Activated CD4-positive, alpha-beta memory T cell treated with anti-CD3 and anti-CD28 coated beads, Interleukin-2, amount 10 ng/mL, durations not matched to agents 7 days and 5 days (primary cell): ENCODE measurements around the gene XPO6. TPM values are rescaled to one million over a fixed set of nuclear protein-coding genes. Genes with fewer than 3 reads are reported as not detected.

ENCODE experiments used
- CTCF ChIA-PET: fragments of 350-600 bp; sonication (Branson Sonifier 250); formaldehyde crosslinking; loops from one replicate; lab custom pipeline; 2021; ENCODE audit warnings: antibody characterized with exemption, inconsistent platforms; lab: Charles Lee
- POLR2A ChIA-PET: fragments of 350-600 bp; sonication (Branson Sonifier 250); formaldehyde crosslinking; loops from one replicate; lab custom pipeline; 2021; ENCODE audit warnings: antibody characterized with exemption; lab: Charles Lee
- DNase-seq: peaks from one replicate; pipeline ENCODE4 v3.0.0-alpha.2; 2020
- H3K27ac Mint-ChIP-seq: one replicate; pipeline ENCODE4 v1.8.0; 2021; ENCODE audit warnings: mild to moderate bottlenecking, mixed read lengths
- H3K27me3 Mint-ChIP-seq: one replicate; pipeline ENCODE4 v1.8.0; 2021; ENCODE audit warnings: mixed read lengths
- H3K36me3 Mint-ChIP-seq: one replicate; pipeline ENCODE4 v1.8.0; 2021; ENCODE audit warnings: low read depth, mixed read lengths
- H3K4me1 Mint-ChIP-seq: one replicate; pipeline ENCODE4 v1.8.0; 2021; ENCODE audit warnings: mixed read lengths
- H3K4me3 Mint-ChIP-seq: one replicate; pipeline ENCODE4 v1.8.0; 2021; ENCODE audit warnings: mild to moderate bottlenecking, mixed read lengths
- H3K9me3 Mint-ChIP-seq: one replicate; pipeline ENCODE4 v1.8.0; 2021; ENCODE audit warnings: mixed read lengths
- total RNA-seq, 2 experiments: library from RNA; stranded (reverse); gene quantifications; one replicate each; pipeline ENCODE4 v1.2.3, GENCODE V29; 2021

XPO6 gene
- total RNA-seq, 2 experiments from 2014 or later, result 218 to 223 TPM

- DNase-seq, result no peak
- no peaks in the 10 kb centered on the region for H3K4me1 Mint-ChIP-seq
- peaks cover 15% of the 10 kb centered on the region for H3K27me3 Mint-ChIP-seq
- POLR2A ChIA-PET, result interaction anchor here (0.6 to 1.5 kb wide), 2 partner anchors 11 to 98 kb away, joined by 3 to 4 read pairs; no protein-coding TSS in a partner anchor
- no peak overlapping the region for H3K27ac Mint-ChIP-seq
- no peak overlapping the region for H3K4me3 Mint-ChIP-seq
- no peaks in the 10 kb centered on the region for H3K9me3 Mint-ChIP-seq
- no peaks in the 10 kb centered on the region for H3K36me3 Mint-ChIP-seq
- CTCF ChIA-PET, result interaction anchor here (0.5 to 10.4 kb wide), 16 partner anchors 10 to 465 kb away, joined by 3 to 104 read pairs (median 4); no protein-coding TSS in a partner anchor
These were observed 141.6 kb downstream of the XPO6 start for GRCh38 chr16:28069971-28070794.

GRCh38 chr16:28068976-28069375 lies 142.8 kb downstream of the XPO6 start:
- no peak overlapping the region for H3K4me3 Mint-ChIP-seq
- CTCF ChIA-PET, result interaction anchor here (10.4 kb wide), 1 partner anchor 96 kb away, joined by 104 read pairs; no protein-coding TSS in a partner anchor
- H3K27me3 Mint-ChIP-seq, result peaks cover 26% of the 10 kb centered on the region
- no peaks in the 10 kb centered on the region for H3K36me3 Mint-ChIP-seq
- H3K4me1 Mint-ChIP-seq, result no peaks in the 10 kb centered on the region
- DNase-seq, result no peak
- H3K9me3 Mint-ChIP-seq, result no peaks in the 10 kb centered on the region
- no peak overlapping the region for H3K27ac Mint-ChIP-seq
- POLR2A ChIA-PET, result interaction anchor here (1.0 kb wide), 1 partner anchor 97 kb away, joined by 4 read pairs; no protein-coding TSS in a partner anchor

DNA sequence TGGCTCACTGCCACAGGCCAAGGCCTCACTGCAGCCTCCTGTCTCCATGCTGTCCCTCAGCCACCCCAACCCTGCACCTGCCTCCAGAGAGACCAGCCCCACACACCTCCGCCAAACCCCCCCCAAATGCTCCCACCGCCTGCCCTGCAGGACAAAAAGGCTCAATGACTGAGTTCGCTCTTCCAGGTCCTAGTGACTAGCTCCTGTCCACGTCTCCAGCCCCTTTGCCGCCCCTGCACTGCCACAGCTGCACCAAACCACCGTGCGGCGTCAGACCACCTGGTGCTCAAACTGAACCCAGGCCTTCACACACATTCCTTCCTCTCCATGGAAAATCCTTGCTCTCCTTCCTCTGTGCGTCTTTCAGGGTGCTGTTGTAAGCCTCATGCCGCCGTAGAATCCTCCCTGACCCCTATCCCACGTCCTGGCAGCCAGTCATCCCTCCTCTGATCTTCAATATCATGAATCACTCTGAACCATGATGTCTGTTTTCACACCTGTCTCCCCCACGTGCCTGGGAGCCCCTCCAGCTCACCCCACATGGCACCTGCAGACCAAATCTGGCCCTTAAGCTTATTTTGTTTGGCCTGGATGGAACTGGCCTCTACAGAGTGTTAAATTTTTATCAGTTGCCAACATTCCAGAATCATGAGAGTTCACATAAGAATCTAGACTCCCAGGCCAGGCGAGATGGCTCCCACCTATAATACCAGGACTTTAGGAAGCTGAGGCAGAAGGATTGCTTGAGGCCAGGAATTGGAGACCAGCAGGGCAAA lies 144.0 kb downstream of the XPO6 start:
- CTCF ChIA-PET, result interaction anchor here (0.8 to 10.4 kb wide), 2 partner anchors 95 to 150 kb away, joined by 3 to 104 read pairs; no protein-coding TSS in a partner anchor
- Mint-ChIP-seq H3K4me3 (no peak overlapping the region), H3K36me3 (no peaks in the 10 kb centered on the region), H3K9me3 (no peaks in the 10 kb centered on the region), H3K27me3 (peaks cover 27% of the 10 kb centered on the region), H3K27ac (no peak overlapping the region), H3K4me1 (no peaks in the 10 kb centered on the region)
- POLR2A ChIA-PET, result no interaction called here
- DNase-seq, result no peak

DNA sequence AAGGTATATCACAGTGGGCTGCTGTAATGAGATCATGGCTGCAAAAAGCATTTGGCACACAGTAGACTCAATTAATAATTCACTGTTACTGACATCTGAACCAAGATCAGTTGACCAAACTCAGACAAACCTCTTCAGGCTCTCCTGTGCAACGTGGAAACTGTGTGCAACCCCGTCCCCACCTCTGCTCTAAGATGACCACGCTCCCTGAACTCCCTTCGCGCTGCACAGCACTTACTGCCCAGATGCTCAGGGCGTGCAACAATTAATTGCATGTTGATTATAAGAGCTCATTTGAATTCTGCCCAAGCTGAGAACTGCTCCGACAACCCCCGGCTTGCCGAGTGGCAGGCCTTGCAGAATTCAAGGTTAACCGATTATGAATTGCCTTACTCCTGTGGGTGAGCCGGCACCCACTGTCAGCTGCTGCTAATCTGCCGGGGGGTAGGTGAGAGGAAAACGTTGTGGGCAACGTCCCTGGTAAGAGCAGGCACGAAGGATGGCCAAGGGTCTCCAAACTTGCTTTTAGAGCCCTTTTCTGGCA lies 147.0 kb downstream of the XPO6 start:
- Mint-ChIP-seq H3K36me3 (no peaks in the 10 kb centered on the region), H3K27me3 (peaks cover 45% of the 10 kb centered on the region), H3K4me3 (no peak overlapping the region), H3K9me3 (no peaks in the 10 kb centered on the region), H3K27ac (no peak overlapping the region), H3K4me1 (no peaks in the 10 kb centered on the region)
- POLR2A ChIA-PET, result no interaction called here
- DNase-seq, result no peak
- CTCF ChIA-PET, result interaction anchor here (0.7 to 10.4 kb wide), 2 partner anchors 92 to 127 kb away, joined by 4 to 104 read pairs; no protein-coding TSS in a partner anchor

- CTCF ChIA-PET, result interaction anchor here (10.4 kb wide), 1 partner anchor 91 kb away, joined by 104 read pairs; no protein-coding TSS in a partner anchor
- Mint-ChIP-seq H3K27me3 (peaks cover 51% of the 10 kb centered on the region), H3K4me1 (no peaks in the 10 kb centered on the region), H3K4me3 (no peak overlapping the region), H3K36me3 (no peaks in the 10 kb centered on the region), H3K9me3 (no peaks in the 10 kb centered on the region), H3K27ac (no peak overlapping the region)
- DNase-seq, result no peak
- POLR2A ChIA-PET, result no interaction called here
These were observed 147.6 kb downstream of the XPO6 start for GRCh38 chr16:28064150-28064549.

GRCh38 chr16:28063591-28064061 lies 148.1 kb downstream of the XPO6 start, which contains the start of gene GSG1L:
Gene GSG1L, minus strand, starts transcription at chr16:28063714. Its CDS starts 290 bp downstream, at chr16:28063424.
- DNase-seq, result no peak

DNA sequence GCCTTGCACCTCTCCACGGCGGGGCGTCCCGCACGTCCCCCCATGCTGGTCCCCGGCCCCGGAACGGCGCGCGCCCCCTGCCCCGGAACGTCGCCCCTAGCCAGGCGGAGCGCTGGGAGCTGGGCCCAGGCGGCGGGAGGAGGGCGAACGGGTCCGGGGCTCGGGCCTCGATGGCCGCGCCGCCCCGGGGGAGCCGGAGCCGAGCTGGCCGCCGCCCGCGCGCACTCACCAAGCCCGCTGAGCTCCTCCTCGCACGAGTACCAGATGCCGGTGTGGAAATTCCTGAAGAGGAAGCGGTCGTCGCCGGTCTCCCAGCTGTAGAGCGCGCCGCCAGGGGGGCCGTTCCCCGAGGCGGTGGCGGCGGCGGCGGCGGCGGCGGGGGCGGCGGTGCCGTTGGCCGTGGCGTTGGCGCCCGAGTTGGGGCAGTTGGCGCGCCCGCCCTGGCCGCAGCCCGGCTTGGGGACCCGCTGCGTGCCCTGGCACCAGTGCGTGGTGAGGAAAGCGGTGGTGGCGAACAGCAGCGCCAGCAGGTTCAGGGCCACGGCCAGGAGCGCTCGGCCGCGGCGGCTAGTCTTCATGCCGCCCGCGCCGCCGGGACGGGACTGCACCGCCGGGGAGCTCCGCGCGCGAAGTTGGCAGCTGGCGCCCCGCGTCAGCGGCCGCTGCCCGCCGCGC lies 148.8 kb downstream of the XPO6 start:
- Mint-ChIP-seq H3K27me3 (peaks cover 58% of the 10 kb centered on the region), H3K36me3 (no peaks in the 10 kb centered on the region), H3K4me1 (no peaks in the 10 kb centered on the region), H3K4me3 (no peak overlapping the region), H3K9me3 (no peaks in the 10 kb centered on the region), H3K27ac (no peak overlapping the region)
- POLR2A ChIA-PET, result no interaction called here
- CTCF ChIA-PET, result interaction anchor here (0.6 to 10.4 kb wide), 3 partner anchors 90 to 471 kb away, joined by 3 to 104 read pairs (median 6); no protein-coding TSS in a partner anchor
- no peak for DNase-seq

More at GRCh38 chr16:28063591-28064061, 148.1 kb downstream of the XPO6 start, which contains the start of gene GSG1L:
- ChIA-PET POLR2A (no interaction called here), CTCF (interaction anchor here (10.4 kb wide), 1 partner anchor 91 kb away, joined by 104 read pairs; no protein-coding TSS in a partner anchor)
- H3K4me3 Mint-ChIP-seq, result peak within 1 kb of the TSS; percentile 10
- no peaks in the 10 kb centered on the region for H3K9me3 Mint-ChIP-seq
- H3K4me1 Mint-ChIP-seq, result no peaks in the 10 kb centered on the region
- no peaks in the 10 kb centered on the region for H3K36me3 Mint-ChIP-seq
- no peak within 1 kb of the TSS for H3K27ac Mint-ChIP-seq
- peaks cover 56% of the 10 kb centered on the region for H3K27me3 Mint-ChIP-seq

- Mint-ChIP-seq H3K9me3 (no peaks in the 10 kb centered on the region), H3K27ac (no peak overlapping the region), H3K4me1 (no peaks in the 10 kb centered on the region), H3K27me3 (peaks cover 55% of the 10 kb centered on the region), H3K4me3 (peak overlapping the region; percentile 10), H3K36me3 (no peaks in the 10 kb centered on the region)
- DNase-seq, result no peak
- ChIA-PET POLR2A (no interaction called here), CTCF (interaction anchor here (0.8 to 10.4 kb wide), 2 partner anchors 90 to 96 kb away, joined by 3 to 104 read pairs; no protein-coding TSS in a partner anchor)
These were observed 149.4 kb downstream of the XPO6 start for GRCh38 chr16:28062261-28062846.

- Mint-ChIP-seq H3K9me3 (no peaks in the 10 kb centered on the region), H3K36me3 (no peaks in the 10 kb centered on the region), H3K27ac (no peak overlapping the region), H3K4me3 (no peak overlapping the region), H3K27me3 (peaks cover 54% of the 10 kb centered on the region), H3K4me1 (no peaks in the 10 kb centered on the region)
- ChIA-PET POLR2A (no interaction called here), CTCF (no interaction called here)
- DNase-seq, result no peak
These were observed 150.2 kb downstream of the XPO6 start for GRCh38 chr16:28061352-28062101.

DNA sequence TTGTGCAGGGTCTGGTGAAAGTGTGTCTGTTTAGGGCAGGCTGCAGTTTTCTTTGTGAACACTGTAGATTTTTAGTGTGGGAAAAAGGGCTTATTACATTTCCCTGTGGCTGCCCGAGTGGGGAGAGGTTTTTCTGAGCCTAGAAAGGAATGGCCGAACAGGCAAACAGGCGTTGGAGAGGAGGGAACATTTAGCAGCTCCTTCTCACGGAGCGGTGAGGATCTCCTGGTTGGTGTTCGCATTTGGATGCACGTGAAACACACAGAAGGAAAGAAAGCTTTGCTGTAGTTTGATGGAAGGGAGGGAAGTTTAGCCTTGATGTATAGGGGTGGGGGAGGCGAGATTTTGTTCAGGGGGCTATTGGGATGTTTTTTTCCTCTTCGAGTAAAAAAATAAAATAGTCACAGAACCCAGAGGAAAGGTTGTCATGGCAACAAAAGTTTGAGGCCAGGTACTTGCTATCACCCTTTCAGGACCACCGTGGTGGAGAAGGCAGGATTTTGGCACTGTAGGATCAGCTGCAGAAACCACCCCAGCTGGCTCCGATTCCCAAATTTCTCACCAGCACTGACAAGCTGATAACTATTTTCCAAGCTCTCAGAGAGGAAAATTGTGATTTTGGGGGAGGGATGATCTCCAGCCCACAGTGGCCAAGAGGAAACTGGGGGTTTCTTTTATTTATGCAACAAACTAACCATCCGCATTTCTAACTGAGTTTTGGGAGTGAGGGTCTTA lies 151.8 kb downstream of the XPO6 start:
- H3K36me3 Mint-ChIP-seq, result no peaks in the 10 kb centered on the region
- CTCF ChIA-PET, result no interaction called here
- H3K27me3 Mint-ChIP-seq, result peaks cover 48% of the 10 kb centered on the region
- POLR2A ChIA-PET, result no interaction called here
- no peak overlapping the region for H3K4me3 Mint-ChIP-seq
- H3K9me3 Mint-ChIP-seq, result no peaks in the 10 kb centered on the region
- no peak overlapping the region for H3K27ac Mint-ChIP-seq
- no peaks in the 10 kb centered on the region for H3K4me1 Mint-ChIP-seq
- DNase-seq, result no peak
